Gastroesophageal sphincter (tissue), 4 donors: Measurements from ENCODE around the gene BARHL1. TPM values are rescaled to one million over a fixed set of nuclear protein-coding genes. Genes with fewer than 3 reads are reported as not detected.

Experiments used
- ATAC-seq: fragments of 150-250 bp; one replicate; pipeline ENCODE4 v1.9.1; 2016; ENCODE audit warnings: mild to moderate bottlenecking, moderate library complexity
- H3K27ac ChIP-seq, 4 donors: fragments of 200-600 bp; sonication (generic) in 3 of 4; 1 replicate in 3 of 4; 2 replicates in 1 of 4; pipeline ENCODE4 v1.5.1; 2016 to 2019
- H3K27me3 ChIP-seq: fragments of 200-600 bp; sonication (generic); one replicate; pipeline ENCODE4 v1.5.1; 2019
- H3K36me3 ChIP-seq, 2 donors: fragments of 200-600 bp; sonication (generic); one replicate each; pipeline ENCODE4 v1.5.1; 2019; ENCODE audit warnings: control low read depth in 1 of 2
- H3K4me1 ChIP-seq, 3 donors: fragments of 200-600 bp; sonication (generic); 1 replicate in 2 of 3; 2 replicates in 1 of 3; pipeline ENCODE4 v1.5.1; 2016 to 2019; ENCODE audit warnings: control low read depth in 2 of 3
- H3K4me3 ChIP-seq, 2 donors: fragments of 200-600 bp; sonication (generic); one replicate each; pipeline ENCODE4 v1.5.1; 2019; ENCODE audit warnings: mild to moderate bottlenecking in 1 of 2, moderate library complexity in 1 of 2
- H3K9me3 ChIP-seq, 3 donors: fragments of 200-600 bp; sonication (generic); one replicate each; pipeline ENCODE4 v1.5.1; 2017 to 2019; ENCODE audit warnings: control low read depth in 2 of 3
- EP300 ChIP-seq: sonication (generic); formaldehyde crosslinking; IDR thresholded peaks from one replicate; pipeline ENCODE4 v1.6.1; 2017; ENCODE audit warnings: antibody characterized with exemption, mild to moderate bottlenecking
- POLR2A ChIP-seq, 2 donors: fragments of 450-650 bp; IDR thresholded peaks; one replicate each; pipeline ENCODE4 v1.6.1; 2017; ENCODE audit warnings: antibody characterized with exemption in 2 of 2, mild to moderate bottlenecking in 2 of 2, moderate library complexity in 1 of 2
- POLR2AphosphoS5 ChIP-seq: sonication (generic); formaldehyde crosslinking; IDR thresholded peaks from one replicate; pipeline ENCODE4 v1.6.1; 2017; ENCODE audit warnings: antibody characterized with exemption
- WGBS, 2 donors: methylation state at CpG; one replicate each; pipeline ENCODE4 v1.1.5; 2018; ENCODE audit warnings: low coverage in 1 of 2; 5-methylcytosine and 5-hydroxymethylcytosine counted together
- total RNA-seq, 4 donors: library from RNA; depleted of rRNA; stranded (reverse); fragments of >200 nt; gene quantifications; one replicate each; pipeline ENCODE4 v1.1.0, GENCODE V29; 2016
- TF ChIP-seq, protein P1 (sequence below), 4 experiments: fragments of 200-600 bp in 2 of 4; fragments of 450-650 bp in 2 of 4; sonication (generic) in 1 of 4; IDR thresholded peaks; one replicate each; pipeline ENCODE4 v1.5.1; 2017 to 2019; ENCODE audit warnings: antibody characterized with exemption in 4 of 4, mild to moderate bottlenecking in 2 of 4, moderate library complexity in 2 of 4

The BARHL1 gene
- total RNA-seq, 4 donors from 2014 or later = not detected

- Histone ChIP-seq H3K27ac (no peak overlapping the region), H3K4me3 (no peak overlapping the region), H3K9me3 (no peaks in the 10 kb centered on the region), H3K4me1 (peaks cover 0 to 33% (median 0%) of the 10 kb centered on the region in 3 donors), H3K27me3 (peaks cover 88% of the 10 kb centered on the region), H3K36me3 (peaks cover 0 to 35% of the 10 kb centered on the region in 2 donors)
- WGBS, 2 donors = 10% methylated on average over 2 of the region's 6 CpGs; no CpG with 5 or more reads in 1 of the 2 donors
- TF ChIP-seq POLR2AphosphoS5 (no peak), EP300 (no peak), POLR2A (IDR thresholded peaks at IDR 0.05) (no peak)
- TF ChIP-seq, protein P1, sequence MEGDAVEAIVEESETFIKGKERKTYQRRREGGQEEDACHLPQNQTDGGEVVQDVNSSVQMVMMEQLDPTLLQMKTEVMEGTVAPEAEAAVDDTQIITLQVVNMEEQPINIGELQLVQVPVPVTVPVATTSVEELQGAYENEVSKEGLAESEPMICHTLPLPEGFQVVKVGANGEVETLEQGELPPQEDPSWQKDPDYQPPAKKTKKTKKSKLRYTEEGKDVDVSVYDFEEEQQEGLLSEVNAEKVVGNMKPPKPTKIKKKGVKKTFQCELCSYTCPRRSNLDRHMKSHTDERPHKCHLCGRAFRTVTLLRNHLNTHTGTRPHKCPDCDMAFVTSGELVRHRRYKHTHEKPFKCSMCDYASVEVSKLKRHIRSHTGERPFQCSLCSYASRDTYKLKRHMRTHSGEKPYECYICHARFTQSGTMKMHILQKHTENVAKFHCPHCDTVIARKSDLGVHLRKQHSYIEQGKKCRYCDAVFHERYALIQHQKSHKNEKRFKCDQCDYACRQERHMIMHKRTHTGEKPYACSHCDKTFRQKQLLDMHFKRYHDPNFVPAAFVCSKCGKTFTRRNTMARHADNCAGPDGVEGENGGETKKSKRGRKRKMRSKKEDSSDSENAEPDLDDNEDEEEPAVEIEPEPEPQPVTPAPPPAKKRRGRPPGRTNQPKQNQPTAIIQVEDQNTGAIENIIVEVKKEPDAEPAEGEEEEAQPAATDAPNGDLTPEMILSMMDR (IDR thresholded peaks at IDR 0.05) = no peak
- no peak for ATAC-seq
These were observed 8.8 kb downstream of the BARHL1 start for GRCh38 chr9:132591244-132591643.

- H3K9me3 ChIP-seq = no peaks in the 10 kb centered on the region
- H3K4me1 ChIP-seq = peaks cover 0 to 28% (median 0%) of the 10 kb centered on the region in 3 donors
- 38 to 80% methylated on average over 1 to 7 of the region's 9 CpGs for WGBS, 2 donors
- H3K27me3 ChIP-seq = peaks cover 85% of the 10 kb centered on the region
- no peak overlapping the region for H3K27ac ChIP-seq
- peaks cover 0 to 40% of the 10 kb centered on the region in 2 donors for H3K36me3 ChIP-seq
- no peak overlapping the region for H3K4me3 ChIP-seq
- ATAC-seq = no peak
- no peak for TF ChIP-seq POLR2AphosphoS5
- no peak for TF ChIP-seq POLR2A (IDR thresholded peaks at IDR 0.05)
These were observed 9.4 kb downstream of the BARHL1 start for GRCh38 chr9:132591751-132592314.

DNA sequence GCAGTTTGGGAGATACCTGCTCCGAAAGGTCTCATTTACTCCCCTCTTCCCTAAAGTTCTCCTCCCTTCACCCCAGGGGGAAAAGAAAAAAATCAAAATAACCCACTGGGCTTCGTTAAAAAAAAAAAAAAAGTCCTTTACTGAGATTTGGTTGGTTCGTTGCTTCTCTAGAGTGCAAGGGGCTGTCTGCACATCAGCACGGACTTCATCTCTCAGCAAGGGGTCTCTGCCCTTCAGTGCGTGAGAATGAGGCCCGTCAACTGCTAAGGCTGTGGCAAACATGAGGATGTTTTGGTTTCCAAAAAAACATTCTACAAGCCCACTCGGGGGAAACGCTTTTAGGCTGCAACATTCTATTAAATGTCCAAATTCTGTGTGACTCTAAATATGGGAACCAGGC is 10.0 kb downstream of the BARHL1 start:
- H3K27ac ChIP-seq = no peak overlapping the region
- H3K27me3 ChIP-seq = peaks cover 85% of the 10 kb centered on the region
- no peak for TF ChIP-seq EP300
- TF ChIP-seq POLR2AphosphoS5 = no peak
- TF ChIP-seq POLR2A (IDR thresholded peaks at IDR 0.05) = no peak
- TF ChIP-seq, protein P1 (IDR thresholded peaks at IDR 0.05) = no peak
- peaks cover 0 to 23% (median 0%) of the 10 kb centered on the region in 3 donors for H3K4me1 ChIP-seq
- 75 to 79% methylated on average over 6 to 8 of the region's 8 CpGs for WGBS, 2 donors
- H3K9me3 ChIP-seq = no peaks in the 10 kb centered on the region
- ATAC-seq = no peak
- H3K4me3 ChIP-seq = no peak overlapping the region
- H3K36me3 ChIP-seq = peaks cover 0 to 47% of the 10 kb centered on the region in 2 donors

GRCh38 chr9:132594412-132594811 is 12.0 kb downstream of the BARHL1 start:
- TF ChIP-seq POLR2A (IDR thresholded peaks at IDR 0.05) (no peak), EP300 (no peak), POLR2AphosphoS5 (no peak)
- TF ChIP-seq, protein P1 (IDR thresholded peaks at IDR 0.05) = no peak
- Histone ChIP-seq H3K27ac (no peak overlapping the region), H3K4me3 (no peak overlapping the region), H3K4me1 (peaks cover 0 to 18% (median 0%) of the 10 kb centered on the region in 3 donors), H3K9me3 (no peaks in the 10 kb centered on the region), H3K27me3 (peaks cover 71% of the 10 kb centered on the region), H3K36me3 (peaks cover 0 to 66% of the 10 kb centered on the region in 2 donors)
- WGBS, 2 donors = 85 to 92% methylated on average over 4 to 7 of the region's 13 CpGs
- ATAC-seq = no peak

DNA sequence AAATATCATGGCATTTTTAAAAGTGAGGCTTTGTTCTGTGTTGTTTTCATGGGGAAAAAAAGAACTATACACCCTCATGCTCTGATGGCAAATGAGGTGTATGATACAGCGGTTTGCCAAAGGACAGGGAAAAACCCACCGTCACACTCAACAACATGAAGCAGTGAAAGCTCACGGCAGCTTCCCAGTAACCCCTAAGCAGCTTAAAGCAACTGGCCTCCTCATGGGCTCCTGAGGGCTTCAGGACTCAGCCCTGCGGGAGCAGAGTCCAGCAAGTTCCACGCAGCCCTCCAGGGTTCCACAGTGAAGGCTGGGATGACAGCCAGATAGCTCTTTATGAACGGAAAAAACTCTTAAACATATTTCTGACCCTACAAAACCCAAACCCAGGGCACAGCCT is 12.9 kb downstream of the BARHL1 start:
- Histone ChIP-seq H3K9me3 (no peaks in the 10 kb centered on the region), H3K4me3 (no peak overlapping the region), H3K27ac (no peak overlapping the region), H3K36me3 (peaks cover 0 to 75% of the 10 kb centered on the region in 2 donors), H3K4me1 (peaks cover 0 to 9% (median 0%) of the 10 kb centered on the region in 3 donors), H3K27me3 (peaks cover 62% of the 10 kb centered on the region)
- WGBS, 2 donors = 68 to 81% methylated on average over 4 of the region's 6 CpGs
- TF ChIP-seq EP300 (no peak), POLR2AphosphoS5 (no peak), POLR2A (IDR thresholded peaks at IDR 0.05) (no peak)
- TF ChIP-seq, protein P1 (IDR thresholded peaks at IDR 0.05) = no peak
- no peak for ATAC-seq
